Kasumi-1 (cell line): ENCODE results near the gene NOS3.
A peak's percentile ranks its signal among the peaks of the same experiment; 100 is the strongest.

Source experiments
- DNase-seq, 2 experiments: peaks; one replicate each; lab custom pipeline; 2025; lab: John Stamatoyannopoulos, UW

The NOS3 gene

GRCh38 chr7:150990416-150991186 is at the start of gene NOS3:
Gene NOS3, plus strand, starts transcription at chr7:150991017. Its CDS starts 2,787 bp downstream, at chr7:150993804.
- DNase-seq: no peak

DNA sequence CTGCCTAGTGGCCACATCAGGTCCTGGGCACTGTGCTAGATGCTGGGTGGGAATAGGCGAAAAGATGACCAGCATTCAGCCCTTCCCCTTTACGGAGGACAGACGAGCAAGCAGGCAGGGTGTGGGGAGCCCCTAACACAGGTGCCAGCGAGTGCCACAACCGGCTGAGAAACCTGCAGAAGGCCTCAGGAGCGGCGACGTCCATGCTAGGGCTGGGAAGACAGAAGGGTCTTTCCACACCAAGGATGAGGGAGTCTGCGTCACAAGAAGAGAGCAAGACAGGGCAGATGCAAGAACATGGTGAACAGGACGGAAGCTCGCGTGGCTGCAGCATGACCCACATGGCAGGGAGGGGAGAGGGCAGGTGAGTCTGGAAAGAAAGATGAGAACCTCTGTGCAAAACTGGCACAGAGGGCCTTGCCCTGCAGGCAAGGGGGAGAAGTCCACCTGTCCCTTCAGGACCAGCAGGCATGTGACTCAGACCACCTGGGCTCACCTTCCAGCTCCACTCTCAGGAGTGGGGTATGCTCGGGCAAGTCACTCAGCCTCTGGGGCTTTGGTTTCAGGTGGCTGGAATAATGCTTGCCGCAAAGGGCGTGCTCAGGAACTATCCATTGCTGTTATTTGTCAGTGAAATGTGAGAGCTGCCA is 49.3 kb upstream of the NOS3 start:
- DNase-seq: no peak

GRCh38 chr7:150942001-150942590 is 48.7 kb upstream of the NOS3 start:
- DNase-seq: peak; percentile 53 to 64

GRCh38 chr7:150942591-150943452 is 48.0 kb upstream of the NOS3 start:
- DNase-seq: no peak

- no peak for DNase-seq
Measured at GRCh38 chr7:150943453-150943814, 47.4 kb upstream of the NOS3 start.

DNA sequence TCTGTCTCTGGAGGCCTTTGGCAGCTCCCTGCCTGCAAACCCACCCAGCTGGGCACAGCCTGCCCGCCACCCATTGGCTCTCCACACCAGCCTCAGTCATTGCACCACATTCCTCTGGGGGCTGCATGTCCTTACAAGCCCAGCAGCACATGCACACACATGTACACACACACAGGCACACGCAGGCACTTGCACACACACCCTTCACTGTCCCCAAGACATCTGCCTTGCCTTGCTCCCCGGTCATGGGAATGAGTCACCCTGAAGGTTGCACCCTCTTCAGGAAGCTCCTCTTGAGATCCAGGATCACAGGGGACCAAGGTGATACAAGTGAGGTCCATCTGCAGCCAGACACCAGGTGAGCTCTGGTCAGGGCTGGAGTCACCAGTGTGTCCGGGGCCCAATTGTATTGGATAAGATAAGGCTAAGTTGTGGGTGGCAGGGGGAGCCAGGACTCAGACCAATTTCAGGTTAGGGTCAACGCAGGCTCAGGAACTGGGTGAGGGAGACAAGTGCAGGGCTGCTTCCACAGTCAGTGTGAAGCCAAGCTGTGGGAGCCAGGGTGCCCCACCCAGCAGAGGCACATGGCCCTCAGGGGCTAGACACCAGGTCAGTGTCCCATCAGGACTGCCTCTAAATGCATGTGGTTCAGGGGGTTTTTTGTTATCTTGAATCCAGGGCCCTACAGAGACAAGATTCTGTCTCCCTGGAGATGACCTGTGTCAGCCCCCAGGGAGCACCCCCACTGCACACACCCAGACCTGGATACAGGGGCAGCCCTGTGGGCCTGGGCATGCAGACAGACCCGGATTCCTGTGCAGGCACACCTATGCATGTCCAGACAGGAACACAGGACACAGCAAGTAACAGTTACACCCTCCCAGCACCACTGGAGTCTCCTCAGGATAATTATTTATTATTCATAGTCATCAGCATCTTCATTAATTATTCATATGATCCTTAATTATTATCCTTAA is 46.5 kb upstream of the NOS3 start:
- DNase-seq: no peak

DNA sequence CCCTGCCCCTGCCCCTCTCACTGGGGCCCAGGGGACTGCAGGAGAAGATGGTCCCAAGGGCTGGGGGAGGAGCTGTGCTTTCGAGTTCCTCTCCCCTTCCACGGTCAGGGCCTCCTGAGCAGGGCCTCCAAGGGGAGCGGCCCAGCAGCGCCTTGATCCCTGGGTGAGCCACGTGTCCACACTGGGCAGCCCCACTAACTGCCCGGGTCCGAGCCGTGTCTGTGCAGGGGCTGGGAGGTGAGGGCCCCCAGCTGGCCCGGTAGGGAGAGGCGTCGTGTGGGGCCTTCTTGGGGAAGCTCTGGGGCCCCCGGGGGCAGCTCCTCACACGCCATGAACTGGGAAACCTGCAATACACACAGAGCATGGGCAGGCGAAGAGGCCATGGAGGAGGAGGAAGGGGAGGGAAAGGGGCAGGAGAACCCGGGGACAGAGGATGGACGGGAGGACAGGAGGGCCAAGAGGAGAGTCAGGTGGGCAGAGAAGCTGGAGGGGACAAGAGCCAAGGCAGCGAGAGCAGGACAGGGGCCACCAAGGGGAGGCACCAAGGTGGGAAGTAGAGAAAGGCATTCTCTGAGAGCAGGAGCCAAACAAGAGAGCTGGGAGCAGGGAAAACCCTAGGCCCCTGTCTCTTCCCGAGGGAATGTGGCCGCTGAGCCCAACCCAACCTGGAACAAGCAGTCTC is 45.5 kb upstream of the NOS3 start:
- DNase-seq: no peak

- DNase-seq: no peak
Measured at GRCh38 chr7:150945853-150946420, 44.9 kb upstream of the NOS3 start.

- DNase-seq: no peak
Measured at GRCh38 chr7:150946421-150947240, 44.2 kb upstream of the NOS3 start.

- DNase-seq: no peak
Measured at GRCh38 chr7:150947241-150947745, 43.5 kb upstream of the NOS3 start.

DNA sequence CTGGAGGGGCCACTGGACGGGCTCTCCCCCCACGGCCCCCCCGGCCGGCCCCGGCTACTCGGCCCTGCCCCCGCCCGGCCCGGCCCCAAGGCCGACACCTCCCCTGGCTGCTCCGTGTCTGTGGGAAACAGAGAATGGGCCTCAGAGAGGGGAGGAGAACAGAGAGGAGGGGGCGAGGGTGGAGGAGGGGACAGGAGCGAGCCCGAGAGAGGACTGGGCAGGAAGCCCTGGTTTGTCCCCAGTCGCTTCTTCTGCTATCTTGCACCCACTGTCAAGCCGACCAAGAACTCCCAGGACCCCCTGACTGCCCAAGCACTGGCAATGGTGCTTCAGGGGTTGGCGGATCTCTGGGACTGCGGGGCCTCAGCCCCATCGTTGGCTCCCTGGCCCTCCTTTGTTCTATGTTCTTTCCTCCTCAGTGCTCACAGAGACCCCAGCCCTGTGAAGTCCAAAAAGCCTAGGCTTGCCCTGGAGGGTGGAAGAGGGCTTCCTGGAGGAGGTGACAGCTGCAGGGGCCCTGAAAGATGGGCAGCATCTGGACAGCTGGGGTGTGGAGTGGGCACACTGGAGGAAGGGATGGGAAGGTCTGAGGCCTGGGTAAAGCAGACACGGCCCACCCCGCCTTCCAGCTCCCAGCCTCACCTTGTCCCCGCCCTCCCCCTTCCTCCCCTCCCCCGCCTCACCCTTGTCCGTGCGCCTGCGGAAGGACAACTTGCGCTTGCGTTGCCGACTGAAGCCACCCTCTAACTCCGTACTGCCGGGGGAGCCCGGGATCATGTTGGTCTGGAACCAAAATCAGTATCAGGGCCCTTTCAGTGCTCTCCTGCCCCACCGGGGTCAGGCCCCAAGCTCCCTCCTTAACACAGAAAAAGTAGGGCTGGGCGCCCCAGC is 42.8 kb upstream of the NOS3 start:
- DNase-seq: no peak

- DNase-seq: no peak
Measured at GRCh38 chr7:150948791-150949251, 42.0 kb upstream of the NOS3 start.

DNA sequence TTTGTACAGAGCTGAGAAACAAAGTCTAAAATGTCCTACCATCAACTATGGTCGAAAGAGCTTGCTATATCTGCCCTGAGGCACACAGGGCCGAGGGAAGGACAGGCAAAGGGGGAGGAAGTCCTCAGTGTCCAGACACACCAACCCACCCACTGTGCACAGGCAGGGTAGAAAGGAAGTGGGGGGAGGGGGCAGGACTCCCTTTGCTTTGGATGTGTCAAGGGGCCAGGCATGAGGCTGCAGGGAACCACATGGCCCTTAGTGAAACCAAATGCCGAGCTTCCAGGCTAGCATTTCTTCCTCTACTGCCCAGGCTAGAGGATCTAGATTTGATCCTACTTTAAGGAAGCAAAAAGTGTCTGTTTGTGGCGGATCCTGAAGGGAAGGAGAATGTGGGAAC is 41.3 kb upstream of the NOS3 start:
- no peak for DNase-seq

GRCh38 chr7:150949971-150950491 is 40.8 kb upstream of the NOS3 start:
- no peak for DNase-seq

DNA sequence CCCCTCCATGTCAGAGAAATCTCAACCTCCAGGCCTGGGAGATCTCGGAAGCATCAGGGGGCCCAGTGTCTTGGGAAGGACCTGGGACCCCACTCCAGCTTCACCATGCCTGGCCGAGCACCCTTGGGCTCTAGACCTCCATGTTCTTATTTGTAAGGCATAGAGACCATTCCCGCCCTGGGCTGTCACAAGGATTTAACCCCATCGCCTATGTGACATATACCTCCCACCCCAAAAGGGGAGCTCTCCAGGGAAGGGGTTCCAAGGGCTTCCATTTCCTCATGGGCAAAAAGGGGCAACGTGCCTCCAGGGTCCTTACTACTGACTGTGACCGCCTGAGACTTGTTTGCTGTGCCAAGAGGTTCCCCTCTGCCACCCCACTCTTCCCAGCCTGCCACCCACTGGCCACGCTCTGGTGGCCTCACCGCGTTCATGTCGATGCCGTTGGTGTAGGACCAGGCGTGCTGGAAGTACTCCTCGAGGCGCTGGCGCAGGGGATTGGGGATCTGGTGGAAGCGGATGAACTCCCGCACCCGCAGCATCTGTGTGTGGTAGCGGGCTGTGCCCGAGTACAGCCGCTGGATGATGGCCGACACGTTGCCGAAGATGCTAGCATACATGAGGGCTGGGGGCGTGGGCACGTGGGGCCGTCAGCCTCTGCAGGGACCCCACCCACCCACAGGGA is 40.2 kb upstream of the NOS3 start:
- no peak for DNase-seq

DNA sequence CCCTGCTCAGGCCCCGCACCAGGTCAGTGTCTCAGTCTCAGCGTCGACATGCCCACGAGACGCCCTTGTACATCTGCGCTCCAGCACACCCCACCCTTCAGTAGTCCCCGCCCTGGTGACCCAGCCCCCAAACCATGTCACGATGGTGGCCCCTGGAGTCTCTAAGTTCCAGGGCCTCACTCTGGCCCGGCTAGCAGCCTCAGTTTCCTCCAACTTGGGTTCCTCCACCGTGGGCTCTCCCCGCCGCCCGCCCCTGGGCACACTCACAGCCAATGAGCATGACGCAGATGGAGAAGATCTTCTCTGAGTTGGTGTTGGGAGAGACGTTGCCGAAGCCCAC is 39.7 kb upstream of the NOS3 start:
- no peak for DNase-seq

GRCh38 chr7:150951521-150951920 is 39.3 kb upstream of the NOS3 start:
- no peak for DNase-seq
